Gastrocnemius medialis (tissue), 4 donors: ENCODE measurements around the gene PTPRT.
"Not testable (repeated sequence)": the region's sequence is repeated elsewhere in the genome, so short reads cannot be mapped to it uniquely, and the experiment has no call there.

Source experiments
- CTCF ChIP-seq, 5 experiments: fragments of 450-650 bp in 3 of 5; fragments of 200-600 bp in 2 of 5; sonication (generic) in 2 of 5; IDR thresholded peaks in 4 of 5; conservative IDR thresholded peaks in 1 of 5; 1 replicate in 4 of 5; 2 replicates in 1 of 5; pipeline ENCODE4 v1.5.1; 2016 to 2019; ENCODE audit warnings: antibody characterized with exemption in 5 of 5, mild to moderate bottlenecking in 3 of 5, moderate library complexity in 3 of 5
- POLR2A ChIP-seq, 2 donors: fragments of 450-650 bp; IDR thresholded peaks; one replicate each; pipeline ENCODE4 v1.6.1; 2017; ENCODE audit warnings: antibody characterized with exemption in 2 of 2, mild to moderate bottlenecking in 2 of 2, moderate library complexity in 2 of 2

GRCh38 chr20:42206557-42206956, 983.1 kb downstream of the PTPRT start:
- not testable (repeated sequence) for TF ChIP-seq POLR2A (IDR thresholded peaks at IDR 0.05); CTCF (IDR thresholded peaks at IDR 0.05 in 4 of 5, conservative IDR thresholded peaks at IDR 0.05 in 1 of 5)
